Karpas-422 (cell line): Measurements from ENCODE around the gene SNCA. TPM values are rescaled to one million over a fixed set of nuclear protein-coding genes. Genes with fewer than 3 reads are reported as not detected.

Experiments used
- DNase-seq: peaks from one replicate; pipeline ENCODE4 v3.0.0-alpha.2; 2015
- H2AFZ ChIP-seq: fragments of 200-600 bp; sonication (generic); 2 replicates; pipeline ENCODE4 v1.6.1; 2014; ENCODE audit warnings: antibody characterized with exemption, low read length, mixed read lengths
- H3K27ac ChIP-seq: fragments of 200-600 bp; sonication (generic); 2 replicates; pipeline ENCODE4 v1.5.1; 2014; ENCODE audit warnings: mild to moderate bottlenecking, low read length, moderate library complexity
- H3K27me3 ChIP-seq: fragments of 200-600 bp; sonication (generic); 2 replicates; pipeline ENCODE4 v1.6.1; 2014; ENCODE audit warnings: low read length, mixed read lengths
- H3K36me3 ChIP-seq: fragments of 200-600 bp; sonication (generic); 2 replicates; pipeline ENCODE4 v1.6.1; 2014; ENCODE audit warnings: low read length, mixed read lengths; ENCODE audit not compliant: insufficient read depth
- H3K4me1 ChIP-seq: fragments of 200-600 bp; sonication (generic); 2 replicates; pipeline ENCODE4 v1.6.1; 2014; ENCODE audit warnings: mild to moderate bottlenecking, low read length, mixed read lengths
- H3K4me2 ChIP-seq: fragments of 200-600 bp; sonication (generic); 2 replicates; pipeline ENCODE4 v1.6.1; 2014; ENCODE audit warnings: low read length, low read depth, mild to moderate bottlenecking; ENCODE audit not compliant: poor library complexity, severe bottlenecking
- H3K4me3 ChIP-seq: fragments of 200-600 bp; sonication (generic); 2 replicates; pipeline ENCODE4 v1.5.1; 2014; ENCODE audit warnings: mild to moderate bottlenecking, antibody characterized with exemption, low read length, mixed read lengths
- H3K79me2 ChIP-seq: fragments of 200-600 bp; sonication (generic); 2 replicates; pipeline ENCODE4 v1.6.1; 2014; ENCODE audit warnings: mild to moderate bottlenecking, low read length, mixed read lengths
- H3K9ac ChIP-seq: fragments of 200-600 bp; sonication (generic); 2 replicates; pipeline ENCODE4 v1.6.0; 2014; ENCODE audit warnings: low read length
- H3K9me2 ChIP-seq: fragments of 200-600 bp; sonication (generic), shearing (Covaris generic); replicated peaks from 2 replicates; pipeline ENCODE4 v1.6.0; 2014; ENCODE audit warnings: mild to moderate bottlenecking, low read length, moderate library complexity; ENCODE audit not compliant: insufficient read depth
- H3K9me3 ChIP-seq: fragments of 300-700, 200-600 bp; sonication (generic); 2 replicates; pipeline ENCODE4 v1.6.1; 2014; ENCODE audit warnings: low read length, mixed read lengths
- H4K20me1 ChIP-seq: fragments of 200-600 bp; sonication (generic); 2 replicates; pipeline ENCODE4 v1.6.1; 2014; ENCODE audit warnings: mild to moderate bottlenecking, antibody characterized with exemption, low read length, low read depth; ENCODE audit not compliant: insufficient read depth
- total RNA-seq: library from RNA; depleted of rRNA; stranded (reverse); fragments of >200 nt; shearing (Covaris generic); gene quantifications from 2 replicates; pipeline ENCODE4 v1.2.3, GENCODE V29; 2014; ENCODE audit warnings: low replicate concordance

The SNCA gene
- total RNA-seq, 1 experiment from 2014 or later = not detected

DNA sequence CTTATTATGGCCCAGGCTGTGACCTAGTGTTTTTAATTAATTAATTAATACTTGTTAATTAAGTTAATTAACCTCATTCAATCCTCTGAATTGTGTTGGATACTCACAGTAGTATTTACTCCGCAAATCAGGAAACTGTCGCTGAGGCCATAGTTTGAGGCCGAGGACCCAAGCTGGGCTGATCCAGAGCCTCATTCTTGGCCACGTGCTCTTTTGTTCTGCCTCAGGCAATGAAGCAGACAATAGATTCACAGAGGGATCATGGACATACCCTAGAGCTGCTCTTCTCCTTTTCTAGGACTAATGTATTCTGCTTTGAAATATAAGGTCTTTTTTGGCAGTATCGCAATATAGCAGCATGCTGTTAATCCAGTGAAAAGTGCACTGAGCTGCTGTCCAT, 24.0 kb upstream of the SNCA start:
- Histone ChIP-seq H2AFZ (no peak overlapping the region), H3K9me2 (no peaks in the 10 kb centered on the region), H3K79me2 (no peaks in the 10 kb centered on the region), H3K4me1 (no peaks in the 10 kb centered on the region), H3K36me3 (no peaks in the 10 kb centered on the region), H3K9me3 (no peaks in the 10 kb centered on the region), H3K27ac (no peak overlapping the region), H3K4me3 (no peak overlapping the region), H3K4me2 (no peak overlapping the region), H3K27me3 (no peaks in the 10 kb centered on the region), H4K20me1 (no peaks in the 10 kb centered on the region), H3K9ac (no peak overlapping the region)
- DNase-seq = no peak

DNA sequence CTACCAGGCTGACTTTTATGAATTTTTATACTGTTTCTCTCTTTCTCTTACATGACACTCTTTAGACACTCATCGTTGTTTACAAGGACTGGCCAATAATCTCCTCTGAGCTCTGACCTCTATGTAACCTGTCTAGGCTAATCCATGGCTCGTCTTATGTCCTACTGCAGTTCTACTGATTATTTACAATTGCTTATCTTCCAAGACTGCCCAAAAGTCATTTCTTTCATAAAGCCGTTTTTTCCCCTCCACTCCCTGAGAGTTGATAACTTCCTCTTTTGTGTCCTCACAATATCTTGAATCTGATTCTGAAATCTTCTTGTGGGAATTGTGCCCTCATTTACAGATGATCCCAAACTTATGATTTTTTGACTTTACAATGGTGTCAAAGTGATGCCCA, 18.3 kb upstream of the SNCA start:
- Histone ChIP-seq H3K79me2 (no peaks in the 10 kb centered on the region), H2AFZ (no peak overlapping the region), H3K9me2 (no peaks in the 10 kb centered on the region), H3K4me1 (no peaks in the 10 kb centered on the region), H3K4me3 (no peak overlapping the region), H3K27me3 (no peaks in the 10 kb centered on the region), H4K20me1 (no peaks in the 10 kb centered on the region), H3K9me3 (no peaks in the 10 kb centered on the region), H3K9ac (no peak overlapping the region), H3K4me2 (no peak overlapping the region), H3K27ac (no peak overlapping the region), H3K36me3 (no peaks in the 10 kb centered on the region; the same call in 1 of the 2 replicates)
- DNase-seq = no peak

DNA sequence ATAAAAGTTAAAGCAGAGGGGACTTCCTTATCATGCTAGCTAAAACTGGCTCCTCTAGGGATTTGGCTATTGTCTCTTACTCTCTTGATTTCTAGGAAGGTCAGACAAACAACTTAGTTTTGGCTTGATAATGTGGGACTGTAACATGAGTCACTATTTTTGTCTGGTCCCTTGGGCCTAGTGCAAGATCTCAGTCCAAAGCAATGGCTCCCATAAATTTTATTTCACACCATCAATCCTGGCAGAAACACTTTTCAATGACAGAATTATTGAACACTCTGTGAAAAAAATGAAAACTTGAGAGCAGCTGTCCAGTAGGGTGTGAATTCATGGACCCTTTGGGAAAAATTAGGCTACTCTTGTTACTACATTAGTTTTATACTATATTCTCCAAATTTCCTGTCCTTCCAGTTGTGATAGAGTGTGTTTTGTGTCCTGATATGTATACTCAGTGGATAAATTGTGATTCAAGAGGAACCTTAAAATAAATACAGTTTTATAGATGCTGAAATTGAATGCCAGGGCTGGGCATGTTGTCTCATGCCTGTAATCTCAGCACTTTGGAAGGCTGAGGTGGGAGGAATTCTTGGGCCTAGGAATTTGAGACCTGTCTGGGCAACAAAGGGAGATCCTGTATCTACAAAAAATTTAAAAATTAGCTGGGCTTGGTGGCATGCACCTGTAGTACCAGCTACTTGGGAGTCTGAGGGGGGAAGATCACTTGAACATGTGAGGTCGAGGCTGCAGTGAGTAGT, 10.8 kb upstream of the SNCA start:
- Histone ChIP-seq H2AFZ (no peak overlapping the region), H3K36me3 (no peaks in the 10 kb centered on the region; the same call in 1 of the 2 replicates), H3K4me3 (no peak overlapping the region), H3K4me1 (no peaks in the 10 kb centered on the region), H3K27ac (no peak overlapping the region), H3K9me2 (no peaks in the 10 kb centered on the region), H3K27me3 (no peaks in the 10 kb centered on the region), H3K79me2 (no peaks in the 10 kb centered on the region), H3K4me2 (no peak overlapping the region), H3K9ac (no peak overlapping the region), H4K20me1 (no peaks in the 10 kb centered on the region), H3K9me3 (no peaks in the 10 kb centered on the region)
- no peak for DNase-seq

DNA sequence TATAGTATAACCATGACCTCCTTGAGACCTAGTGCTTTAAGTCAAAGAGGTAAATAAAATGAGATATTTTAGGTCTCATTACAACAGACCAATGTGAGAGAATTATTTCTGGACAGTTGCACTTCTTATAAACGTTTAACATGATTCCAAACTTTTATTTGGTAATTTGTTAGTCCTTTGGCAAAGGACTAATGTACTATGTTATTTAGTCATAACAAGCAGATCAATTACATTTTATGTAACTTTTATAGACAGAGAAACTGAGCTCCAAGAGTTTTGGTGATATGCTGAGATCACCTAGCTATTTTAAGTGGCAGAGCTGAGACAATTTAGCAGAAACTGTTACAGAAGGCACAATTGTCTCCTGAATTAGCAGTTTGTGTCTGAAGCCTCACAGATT, 2.6 kb upstream of the SNCA start:
- Histone ChIP-seq H3K27me3 (0 out of 2 replicates have a peak, but pooled peaks cover 3% of the 10 kb centered on the region), H3K4me1 (no peaks in the 10 kb centered on the region), H3K9me2 (no peaks in the 10 kb centered on the region)

DNA sequence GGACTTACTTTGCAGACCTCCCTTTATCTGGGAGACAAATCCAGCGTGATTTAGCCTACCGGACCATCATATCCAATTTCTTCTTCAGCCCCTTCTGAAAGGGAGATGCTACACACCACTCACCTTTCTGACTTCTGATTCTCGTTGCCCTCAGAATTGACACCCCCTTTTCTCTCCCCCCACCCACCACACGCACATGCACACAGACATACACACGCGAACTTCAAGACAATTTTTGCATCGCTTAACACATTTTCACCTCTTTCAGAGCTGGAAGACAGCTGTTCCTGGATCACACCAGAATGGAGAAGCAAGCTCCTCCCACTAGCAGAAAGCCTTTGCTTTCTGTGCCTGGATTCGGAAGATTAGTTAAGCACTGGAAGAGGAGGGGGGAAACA, 1.0 kb upstream of the SNCA start:
- Histone ChIP-seq H3K4me1 (no peaks in the 10 kb centered on the region), H3K27me3 (0 out of 2 replicates have a peak, but pooled peaks cover 3% of the 10 kb centered on the region), H3K79me2 (no peaks in the 10 kb centered on the region), H3K9me3 (no peaks in the 10 kb centered on the region), H4K20me1 (no peaks in the 10 kb centered on the region), H3K4me2 (no peak overlapping the region), H3K36me3 (no peaks in the 10 kb centered on the region), H3K4me3 (no peak overlapping the region), H3K9me2 (no peaks in the 10 kb centered on the region), H3K9ac (no peak overlapping the region), H2AFZ (no peak overlapping the region), H3K27ac (no peak overlapping the region)
- no peak for DNase-seq

More for the DNA sequence above, 2.6 kb upstream of the SNCA start:
- Histone ChIP-seq H3K79me2 (no peaks in the 10 kb centered on the region), H3K36me3 (no peaks in the 10 kb centered on the region), H2AFZ (no peak overlapping the region), H3K9ac (no peak overlapping the region), H3K4me3 (no peak overlapping the region), H3K9me3 (no peaks in the 10 kb centered on the region), H4K20me1 (no peaks in the 10 kb centered on the region), H3K4me2 (no peak overlapping the region), H3K27ac (no peak overlapping the region)
- DNase-seq = no peak

DNA sequence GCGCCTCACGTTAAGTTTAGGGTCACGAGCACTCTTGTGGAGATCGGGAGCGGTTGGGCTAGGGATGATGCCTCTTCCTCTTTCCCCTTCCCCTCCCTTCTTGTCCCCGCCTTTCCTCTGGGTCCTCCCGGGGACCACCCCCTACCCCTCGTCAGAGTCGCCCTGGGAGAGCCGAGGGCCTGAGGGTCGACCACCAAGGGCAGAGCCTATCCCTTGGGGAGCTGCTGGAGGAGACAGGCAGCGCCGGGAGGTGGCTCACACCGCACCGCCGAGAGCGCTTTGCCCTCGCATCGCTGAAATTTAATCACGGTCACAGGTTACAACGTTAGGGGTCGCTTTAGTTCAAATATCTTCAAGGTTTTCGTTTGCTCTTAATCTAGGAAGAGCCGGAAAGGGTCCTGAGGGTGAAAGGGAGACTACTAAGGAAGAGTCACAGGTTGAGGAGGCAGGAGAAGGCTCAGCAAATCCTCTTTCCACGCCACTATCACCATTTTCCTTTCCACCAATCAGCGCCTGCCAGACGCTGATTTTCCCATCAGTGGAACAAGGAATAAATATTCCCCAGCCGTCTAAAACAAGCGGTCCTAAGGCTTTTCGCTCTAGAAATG, 528 bp upstream of the SNCA start:
- no peak overlapping the region for H3K27ac ChIP-seq
- H4K20me1 ChIP-seq = no peaks in the 10 kb centered on the region
- H3K79me2 ChIP-seq = no peaks in the 10 kb centered on the region
- H3K4me2 ChIP-seq = no peak overlapping the region
- H3K27me3 ChIP-seq = 0 out of 2 replicates have a peak, but pooled peaks cover 3% of the 10 kb centered on the region
- H3K36me3 ChIP-seq = no peaks in the 10 kb centered on the region
- no peaks in the 10 kb centered on the region for H3K9me3 ChIP-seq
- H3K9ac ChIP-seq = no peak overlapping the region
- no peaks in the 10 kb centered on the region for H3K4me1 ChIP-seq
- no peak overlapping the region for H2AFZ ChIP-seq
- H3K9me2 ChIP-seq = no peaks in the 10 kb centered on the region
- no peak overlapping the region for H3K4me3 ChIP-seq
- no peak for DNase-seq

DNA sequence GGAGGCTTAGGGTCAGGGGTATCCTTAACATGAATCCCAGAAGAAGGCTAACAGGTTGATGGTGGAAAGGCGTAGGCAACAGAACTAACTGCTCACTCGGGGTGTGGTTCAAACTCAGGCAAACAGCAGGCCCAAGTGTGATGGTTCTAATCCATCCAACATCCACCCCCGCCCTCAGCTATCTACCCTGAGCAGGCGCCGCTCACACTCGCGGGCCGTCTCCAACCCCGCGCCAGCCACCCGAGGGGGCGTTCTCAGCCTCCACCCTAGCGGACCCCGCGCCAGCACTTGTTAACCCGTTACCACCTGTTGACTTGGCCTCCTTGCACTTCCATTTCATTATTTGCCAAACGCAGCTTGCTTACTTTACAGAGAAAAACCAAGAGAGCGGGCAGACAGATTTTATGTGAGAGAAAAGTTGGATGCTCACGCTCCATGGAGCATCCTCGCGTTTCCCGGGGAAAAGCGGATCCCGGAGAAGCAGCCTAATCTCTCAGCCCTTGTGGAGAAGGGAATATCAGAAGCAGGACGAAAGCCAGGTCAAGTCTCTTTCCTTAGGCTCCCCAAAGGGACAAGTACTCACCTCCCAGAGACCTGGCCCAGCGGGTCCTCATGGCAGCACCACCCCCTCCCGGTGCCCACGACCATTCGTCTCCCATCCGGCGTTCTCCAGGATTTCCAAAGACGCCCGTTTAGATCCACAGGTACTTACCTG, 773 bp downstream of the SNCA start:
- Histone ChIP-seq H3K27ac (no peak overlapping the region), H3K9me2 (no peaks in the 10 kb centered on the region), H2AFZ (no peak overlapping the region), H3K4me2 (no peak overlapping the region), H4K20me1 (no peaks in the 10 kb centered on the region), H3K36me3 (no peaks in the 10 kb centered on the region), H3K27me3 (0 out of 2 replicates have a peak, but pooled peaks cover 3% of the 10 kb centered on the region), H3K4me3 (no peak overlapping the region), H3K9ac (no peak overlapping the region), H3K4me1 (no peaks in the 10 kb centered on the region), H3K79me2 (no peaks in the 10 kb centered on the region), H3K9me3 (no peaks in the 10 kb centered on the region)
- no peak for DNase-seq

DNA sequence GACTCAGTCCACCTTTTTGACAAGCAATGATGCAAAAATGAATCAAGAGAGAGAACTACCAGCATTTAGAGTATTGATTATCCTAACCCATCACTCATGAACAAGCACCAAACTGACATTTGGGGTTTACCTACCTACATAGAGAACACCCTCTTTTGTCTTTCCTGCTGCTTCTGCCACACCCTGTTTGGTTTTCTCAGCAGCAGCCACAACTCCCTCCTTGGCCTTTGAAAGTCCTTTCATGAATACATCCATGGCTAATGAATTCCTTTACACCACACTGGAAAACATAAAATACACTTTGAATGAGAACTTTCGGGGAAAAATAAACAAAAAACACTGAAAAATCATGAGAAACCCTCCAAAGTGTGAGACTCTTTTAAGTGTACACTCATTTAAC, 1.5 kb downstream of the SNCA start:
- H4K20me1 ChIP-seq = no peaks in the 10 kb centered on the region
- no peaks in the 10 kb centered on the region for H3K4me1 ChIP-seq
- no peaks in the 10 kb centered on the region for H3K79me2 ChIP-seq

More for the DNA sequence above, 1.5 kb downstream of the SNCA start:
- Histone ChIP-seq H3K9ac (no peak overlapping the region), H3K27me3 (0 out of 2 replicates have a peak, but pooled peaks cover 3% of the 10 kb centered on the region), H3K9me3 (no peaks in the 10 kb centered on the region), H3K36me3 (no peaks in the 10 kb centered on the region), H3K4me3 (no peak overlapping the region), H3K9me2 (no peaks in the 10 kb centered on the region), H3K4me2 (no peak overlapping the region), H3K27ac (no peak overlapping the region), H2AFZ (no peak overlapping the region)
- no peak for DNase-seq
